Transverse colon (tissue), 4 donors: ENCODE results near the gene DNPEP.

Experiments
- CTCF ChIP-seq, 5 experiments: fragments of 200-600 bp in 3 of 5; fragments of 450-650 bp in 2 of 5; sonication (generic) in 3 of 5; IDR thresholded peaks; 1 replicate in 2 of 5; 2 replicates in 3 of 5; pipeline ENCODE4 v1.5.1; 2016 to 2017; ENCODE audit warnings: antibody characterized with exemption in 5 of 5, inconsistent platforms in 3 of 5, mild to moderate bottlenecking in 2 of 5, moderate library complexity in 1 of 5
- EP300 ChIP-seq: sonication (generic); formaldehyde crosslinking; IDR thresholded peaks from one replicate; pipeline ENCODE4 v1.6.1; 2017; ENCODE audit warnings: antibody characterized with exemption, low read depth
- POLR2A ChIP-seq: fragments of 450-650 bp; IDR thresholded peaks from one replicate; pipeline ENCODE4 v1.6.1; 2016; ENCODE audit warnings: antibody characterized with exemption, mild to moderate bottlenecking, moderate library complexity
- POLR2AphosphoS5 ChIP-seq, 3 donors: sonication (generic); formaldehyde crosslinking; IDR thresholded peaks; one replicate each; pipeline ENCODE4 v1.6.1; 2016; ENCODE audit warnings: antibody characterized with exemption in 3 of 3

GRCh38 chr2:219362072-219362471 lies 25.6 kb downstream of the DNPEP start:
- TF ChIP-seq EP300 (no peak), POLR2A (no peak), CTCF (IDR thresholded peaks at IDR 0.05) (no peak), POLR2AphosphoS5 (IDR thresholded peaks at IDR 0.05) (no peak)
